HG03521 (cell line): Measurements from ENCODE around the gene RPS15.
A peak's percentile ranks its signal among the peaks of the same experiment; 100 is the strongest.

Experiments
- ATAC-seq: cut with Tn5 transposase; IDR thresholded peaks from one replicate; pipeline ENCODE4 v1.9.1; 2021; ENCODE audit warnings: mild to moderate bottlenecking, moderate library complexity; ENCODE audit not compliant: unreplicated experiment

Gene RPS15

GRCh38 chr19:1438035-1438932 lies at the start of gene RPS15:
RPS15 (plus strand) TSS chr19:1438396; CDS start chr19:1438426, 30 bp downstream.
- peak; percentile 81 for ATAC-seq

- ATAC-seq, result no peak
Measured at GRCh38 chr19:1388637-1389026, 49.6 kb upstream of the RPS15 start.

GRCh38 chr19:1389033-1389940 lies 48.9 kb upstream of the RPS15 start:
- no peak for ATAC-seq

GRCh38 chr19:1390890-1391423 lies 47.2 kb upstream of the RPS15 start:
- no peak for ATAC-seq

GRCh38 chr19:1392407-1392806 lies 45.8 kb upstream of the RPS15 start:
- ATAC-seq, result no peak

GRCh38 chr19:1392939-1393530 lies 45.2 kb upstream of the RPS15 start:
- no peak for ATAC-seq

- ATAC-seq, result no peak
Measured at GRCh38 chr19:1393841-1394240, 44.4 kb upstream of the RPS15 start.

GRCh38 chr19:1394252-1395193 lies 43.7 kb upstream of the RPS15 start:
- no peak for ATAC-seq

- ATAC-seq, result no peak
Measured at GRCh38 chr19:1395194-1396018, 42.8 kb upstream of the RPS15 start.

- ATAC-seq, result no peak
Measured at GRCh38 chr19:1396019-1396767, 42.0 kb upstream of the RPS15 start.

- no peak for ATAC-seq
Measured at GRCh38 chr19:1396768-1397679, 41.2 kb upstream of the RPS15 start.

- ATAC-seq, result no peak
Measured at GRCh38 chr19:1397838-1398237, 40.4 kb upstream of the RPS15 start.

- no peak for ATAC-seq
Measured at GRCh38 chr19:1399079-1399478, 39.1 kb upstream of the RPS15 start.

GRCh38 chr19:1399745-1400144 lies 38.5 kb upstream of the RPS15 start:
- ATAC-seq, result no peak

- no peak for ATAC-seq
Measured at GRCh38 chr19:1400281-1401137, 37.7 kb upstream of the RPS15 start.

GRCh38 chr19:1401138-1401888 lies 36.9 kb upstream of the RPS15 start, which contains the start of gene GAMT:
GAMT (minus strand) TSS chr19:1401542; CDS start chr19:1401476, 66 bp downstream.
- no peak for ATAC-seq
